Ascending aorta (tissue), 2 donors: ENCODE data around the gene SPEN. TPM values are rescaled to one million over a fixed set of nuclear protein-coding genes. Genes with fewer than 3 reads are reported as not detected.

Experiments used
- DNase-seq, 2 donors: peaks; one replicate each; pipeline ENCODE4 v3.0.0-alpha.2; 2019; ENCODE audit warnings: low spot score in 2 of 2
- H3K27ac ChIP-seq, 2 donors: fragments of 200-600 bp; sonication (generic); one replicate each; pipeline ENCODE4 v1.5.1; 2016 to 2017; ENCODE audit warnings: mild to moderate bottlenecking in 1 of 2
- H3K27me3 ChIP-seq: fragments of 200-600 bp; sonication (generic); one replicate; pipeline ENCODE4 v1.5.1; 2017
- H3K36me3 ChIP-seq, 2 donors: fragments of 200-600 bp; sonication (generic); one replicate each; pipeline ENCODE4 v1.5.1; 2016
- H3K4me1 ChIP-seq, 2 donors: fragments of 200-600 bp; sonication (generic); one replicate each; pipeline ENCODE4 v1.5.1; 2016 to 2017; ENCODE audit warnings: mild to moderate bottlenecking in 1 of 2
- H3K4me3 ChIP-seq, 2 donors: fragments of 200-600 bp; sonication (generic); one replicate each; pipeline ENCODE4 v1.5.1; 2016 to 2017; ENCODE audit warnings: mild to moderate bottlenecking in 1 of 2
- H3K9me3 ChIP-seq, 2 donors: fragments of 200-600 bp; sonication (generic); one replicate each; pipeline ENCODE4 v1.5.1; 2016
- CTCF ChIP-seq, 3 experiments: fragments of 200-600 bp in 2 of 3; fragments of 450-650 bp in 1 of 3; sonication (generic) in 2 of 3; IDR thresholded peaks; one replicate each; pipeline ENCODE4 v1.5.1; 2016 to 2019; ENCODE audit warnings: antibody characterized with exemption in 3 of 3, mild to moderate bottlenecking in 1 of 3, moderate library complexity in 1 of 3
- intact Hi-C: fragments of 100-400 bp; cut with DNase I; formaldehyde crosslinking; loops from one replicate; pipeline ENCODE4 v1.15.1; 2023
- total RNA-seq: library from RNA; depleted of rRNA; stranded (reverse); fragments of >200 nt; gene quantifications from one replicate; pipeline ENCODE4 v1.1.0, GENCODE V29; 2016

The SPEN gene
- total RNA-seq, 1 donor from 2014 or later = 53.9 TPM

GRCh38 chr1:15856888-15857287 is 9.4 kb downstream of the SPEN start:
- intact Hi-C loops = no loop called here
- Histone ChIP-seq H3K4me1 (peaks cover 7 to 50% of the 10 kb centered on the region in 2 donors), H3K4me3 (no peak overlapping the region), H3K27ac (no peak overlapping the region), H3K9me3 (no peaks in the 10 kb centered on the region), H3K36me3 (no peaks in the 10 kb centered on the region), H3K27me3 (no peaks in the 10 kb centered on the region)
- TF ChIP-seq CTCF (IDR thresholded peaks at IDR 0.05) = no peak
- DNase-seq = no peak

DNA sequence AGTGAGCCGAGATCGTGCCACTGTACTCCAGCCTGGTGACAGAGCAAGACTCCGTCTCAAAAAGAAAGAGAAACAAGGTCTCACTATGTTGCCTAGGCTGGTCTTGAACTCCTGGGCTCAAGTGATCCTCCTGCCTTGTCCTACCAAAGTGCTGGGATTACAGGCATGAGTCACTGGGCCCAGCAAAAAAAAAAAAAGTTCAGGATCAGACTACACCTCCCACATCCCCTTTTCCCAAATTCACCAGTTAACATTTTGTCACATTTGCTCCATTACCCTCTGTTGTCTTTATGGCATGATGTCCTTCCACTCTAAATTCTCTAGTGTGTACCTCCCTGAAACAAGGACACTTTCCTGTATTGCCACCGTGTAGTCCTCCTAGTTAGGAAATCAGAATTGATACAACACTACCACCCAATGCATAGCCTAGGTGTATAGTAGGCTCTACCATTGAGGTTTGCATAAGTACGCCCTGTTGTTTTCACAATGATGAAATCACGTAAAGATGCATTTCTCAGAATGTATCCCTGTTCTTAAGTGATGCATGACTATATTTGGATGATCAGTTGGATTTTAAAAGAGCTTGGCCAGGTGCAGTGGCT is 10.7 kb downstream of the SPEN start:
- intact Hi-C loops = no loop called here
- Histone ChIP-seq H3K4me3 (no peak overlapping the region), H3K27ac (peak overlapping the region; percentile 4 to 20), H3K4me1 (peaks cover 4 to 42% of the 10 kb centered on the region in 2 donors), H3K9me3 (no peaks in the 10 kb centered on the region), H3K27me3 (no peaks in the 10 kb centered on the region), H3K36me3 (no peaks in the 10 kb centered on the region)
- no peak for TF ChIP-seq CTCF (IDR thresholded peaks at IDR 0.05)
- DNase-seq = no peak

DNA sequence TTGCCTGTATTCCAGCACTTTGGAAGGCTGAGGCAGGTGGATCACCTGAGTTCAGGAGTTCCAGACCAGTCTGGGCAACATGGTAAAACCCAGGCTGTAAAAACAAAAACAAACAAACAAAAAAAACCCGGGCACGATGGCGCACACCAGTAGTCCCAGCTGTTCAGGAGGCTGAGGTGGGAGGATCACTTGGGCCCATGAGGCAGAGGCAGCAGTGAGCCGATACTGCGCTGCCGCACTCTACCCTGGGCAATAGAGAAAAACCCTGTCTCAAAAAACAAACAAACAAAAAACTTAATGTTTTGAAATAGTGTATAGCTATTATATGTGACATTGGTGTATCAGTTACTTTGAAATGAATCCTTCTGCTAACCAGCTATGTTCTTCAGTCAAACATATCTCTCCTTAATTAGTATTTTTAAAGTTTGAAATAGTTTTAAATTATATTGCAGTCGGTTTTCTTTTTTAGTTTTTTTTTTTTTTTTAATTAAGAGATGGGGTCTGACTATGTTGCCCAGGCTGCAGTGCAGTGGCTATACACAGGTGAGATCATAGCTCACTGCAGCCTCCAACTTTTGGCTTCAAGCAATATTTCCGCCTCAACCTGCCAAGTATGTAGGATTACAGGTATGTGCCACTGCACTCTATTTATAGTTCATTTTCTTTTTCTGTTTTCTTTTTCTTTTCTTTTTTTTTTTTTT is 11.3 kb downstream of the SPEN start:
- no peak for DNase-seq
- intact Hi-C loops = no loop called here
- H3K4me1 ChIP-seq = peaks cover 4 to 36% of the 10 kb centered on the region in 2 donors

DNA sequence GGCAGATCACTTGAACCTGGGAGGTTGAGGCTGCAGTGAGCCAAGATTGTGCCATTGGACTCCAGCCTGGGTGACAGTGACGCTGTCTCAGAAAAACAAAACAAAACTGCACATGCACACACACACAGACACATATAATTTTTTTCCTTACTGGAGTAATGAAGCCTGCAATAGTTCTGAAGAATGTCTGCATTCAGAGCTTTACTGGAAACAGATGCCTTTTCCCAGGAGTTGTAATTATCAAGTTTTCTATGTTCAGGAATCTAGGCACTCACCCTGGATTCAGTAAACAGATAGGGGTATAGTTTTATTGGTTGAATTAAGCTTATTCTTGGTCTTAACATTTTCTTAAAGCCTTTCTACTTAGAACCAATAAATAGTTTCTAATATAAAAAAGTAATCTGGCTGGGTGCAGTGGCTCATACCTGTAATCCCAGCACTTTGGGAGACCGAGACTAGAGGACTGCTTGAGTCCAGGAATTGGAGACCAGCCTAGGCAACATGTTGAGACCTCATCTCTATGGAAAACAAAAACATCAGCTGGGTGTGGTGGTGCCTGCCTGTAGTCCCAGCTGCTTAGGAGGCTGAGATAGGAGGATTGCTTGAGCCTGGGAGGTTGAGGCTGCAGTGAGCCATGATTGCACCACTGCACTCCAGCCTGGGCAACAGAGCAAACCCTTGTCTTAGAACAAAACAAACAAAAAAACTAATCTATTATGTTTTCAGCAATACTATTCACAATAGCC is 15.8 kb downstream of the SPEN start:
- H3K4me3 ChIP-seq = no peak overlapping the region
- TF ChIP-seq CTCF (IDR thresholded peaks at IDR 0.05) = no peak
- H3K4me1 ChIP-seq = peaks cover 0 to 24% of the 10 kb centered on the region in 2 donors
- intact Hi-C loops = no loop called here
- no peaks in the 10 kb centered on the region for H3K36me3 ChIP-seq
- no peak for DNase-seq
- H3K27ac ChIP-seq = no peak overlapping the region
- H3K9me3 ChIP-seq = no peaks in the 10 kb centered on the region
- H3K27me3 ChIP-seq = no peaks in the 10 kb centered on the region

More for the DNA sequence above, 11.3 kb downstream of the SPEN start:
- no peak overlapping the region for H3K4me3 ChIP-seq
- peak overlapping the region in 1 of 2 donors; percentile 20 for H3K27ac ChIP-seq
- no peak for TF ChIP-seq CTCF (IDR thresholded peaks at IDR 0.05)
- no peaks in the 10 kb centered on the region for H3K27me3 ChIP-seq
- no peaks in the 10 kb centered on the region for H3K36me3 ChIP-seq
- no peaks in the 10 kb centered on the region for H3K9me3 ChIP-seq

DNA sequence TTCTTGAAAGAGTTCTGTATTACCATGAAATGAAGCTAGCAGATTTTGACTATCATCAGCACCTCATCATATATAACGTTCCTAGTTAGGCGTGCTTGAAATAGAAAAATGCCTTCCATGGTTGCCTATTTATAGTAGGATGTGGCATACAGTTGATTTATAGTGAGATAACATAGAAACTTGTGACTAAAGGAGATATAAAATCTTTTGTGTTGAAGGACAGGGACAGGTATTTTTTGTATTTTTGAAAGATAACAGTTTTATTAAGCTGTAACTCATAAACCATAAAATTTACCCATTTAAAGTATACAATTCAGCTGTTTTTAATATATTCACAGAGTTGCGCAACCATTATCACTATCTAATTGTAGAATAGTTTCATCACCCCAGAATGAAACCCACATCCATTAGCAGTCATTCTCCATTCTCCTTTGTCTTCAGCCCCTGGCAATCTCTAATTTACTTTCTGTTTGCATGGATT is 19.3 kb downstream of the SPEN start:
- no peak for TF ChIP-seq CTCF (IDR thresholded peaks at IDR 0.05)
- Histone ChIP-seq H3K36me3 (no peaks in the 10 kb centered on the region), H3K27me3 (no peaks in the 10 kb centered on the region), H3K4me3 (no peak overlapping the region), H3K27ac (no peak overlapping the region), H3K4me1 (peaks cover 3 to 31% of the 10 kb centered on the region in 2 donors), H3K9me3 (no peaks in the 10 kb centered on the region)
- intact Hi-C loops = loop anchor here (5.0 kb wide), 1 partner anchor 44 kb away; no protein-coding TSS in a partner anchor
- DNase-seq = no peak
